H9 (cell line): ENCODE measurements around the gene MGMT. TPM values are rescaled to one million over a fixed set of nuclear protein-coding genes. Genes with fewer than 3 reads are reported as not detected.

ENCODE experiments used
- DNase-seq: peaks from one replicate; pipeline ENCODE4 v3.0.0-alpha.2; 2017
- H2AFZ ChIP-seq: one replicate; pipeline ENCODE4 v1.6.1; 2013; ENCODE audit warnings: mild to moderate bottlenecking, low read length, control low read depth, moderate library complexity
- H2AK5ac ChIP-seq: 2 replicates; pipeline ENCODE4 v1.6.1; 2013; ENCODE audit warnings: low read length, control low read depth, mixed read lengths; ENCODE audit not compliant: insufficient read length
- H2BK120ac ChIP-seq: one replicate; pipeline ENCODE4 v1.6.1; 2013; ENCODE audit warnings: low read depth, mild to moderate bottlenecking, low read length, control low read depth, inconsistent platforms; ENCODE audit not compliant: poor library complexity, severe bottlenecking
- H2BK12ac ChIP-seq: 2 replicates; pipeline ENCODE4 v1.6.1; 2013; ENCODE audit warnings: low read length, control low read depth, mixed read lengths, low read depth; ENCODE audit not compliant: insufficient read length
- H2BK15ac ChIP-seq: 2 replicates; pipeline ENCODE4 v1.6.1; 2013; ENCODE audit warnings: low read depth, low read length, control low read depth
- H2BK20ac ChIP-seq: one replicate; pipeline ENCODE4 v1.6.1; 2013; ENCODE audit warnings: low read depth, mild to moderate bottlenecking, low read length, control low read depth, inconsistent platforms; ENCODE audit not compliant: poor library complexity, severe bottlenecking
- H2BK5ac ChIP-seq: 2 replicates; pipeline ENCODE4 v1.6.1; 2013; ENCODE audit warnings: low read length, control low read depth, mixed read lengths; ENCODE audit not compliant: insufficient read length
- H3K14ac ChIP-seq: 2 replicates; pipeline ENCODE4 v1.6.1; 2013; ENCODE audit warnings: low read length, control low read depth; ENCODE audit not compliant: insufficient read depth
- H3K18ac ChIP-seq: 2 replicates; pipeline ENCODE4 v1.6.1; 2013; ENCODE audit warnings: low read depth, mild to moderate bottlenecking, mixed read lengths, low read length, control low read depth; ENCODE audit not compliant: insufficient read length
- H3K23ac ChIP-seq: 2 replicates; pipeline ENCODE4 v1.6.1; 2013; ENCODE audit warnings: low read length, control low read depth, mixed read lengths, low read depth; ENCODE audit not compliant: insufficient read length
- H3K23me2 ChIP-seq: 2 replicates; pipeline ENCODE4 v1.6.1; 2013; ENCODE audit warnings: low read depth, mild to moderate bottlenecking, mixed read lengths, low read length, control low read depth; ENCODE audit not compliant: insufficient read length, poor library complexity, severe bottlenecking
- H3K27ac ChIP-seq: 2 replicates; pipeline ENCODE4 v1.5.1; 2013; ENCODE audit warnings: low read length, control low read depth, mixed read lengths, low read depth; ENCODE audit not compliant: insufficient read length
- H3K27me3 ChIP-seq: 2 replicates; pipeline ENCODE4 v1.6.1; 2013; ENCODE audit warnings: low read length, control low read depth, inconsistent platforms; ENCODE audit not compliant: insufficient read depth
- H3K4ac ChIP-seq: 2 replicates; pipeline ENCODE4 v1.6.1; 2013; ENCODE audit warnings: low read depth, mild to moderate bottlenecking, control low read depth, inconsistent platforms, low read length, moderate library complexity
- H3K4me1 ChIP-seq: 2 replicates; pipeline ENCODE4 v1.6.1; 2013; ENCODE audit warnings: low read length, control low read depth, inconsistent platforms; ENCODE audit not compliant: insufficient read depth
- H3K4me2 ChIP-seq: 2 replicates; pipeline ENCODE4 v1.6.1; 2013; ENCODE audit warnings: low read length, control low read depth, mixed read lengths; ENCODE audit not compliant: insufficient read length, insufficient read depth
- H3K56ac ChIP-seq: 2 replicates; pipeline ENCODE4 v1.6.1; 2013; ENCODE audit warnings: low read depth, mild to moderate bottlenecking, mixed read lengths, low read length, control low read depth; ENCODE audit not compliant: insufficient read length
- H3K79me1 ChIP-seq: 2 replicates; pipeline ENCODE4 v1.6.1; 2013; ENCODE audit warnings: low read depth, mild to moderate bottlenecking, moderate library complexity, low read length, control low read depth, inconsistent platforms; ENCODE audit not compliant: insufficient read depth, poor library complexity, severe bottlenecking
- H3K79me2 ChIP-seq: 2 replicates; pipeline ENCODE4 v1.6.1; 2013; ENCODE audit warnings: low read length, control low read depth, inconsistent platforms; ENCODE audit not compliant: insufficient read depth
- H3K9ac ChIP-seq: 2 replicates; pipeline ENCODE4 v1.6.1; 2013; ENCODE audit warnings: low read length, control low read depth, mixed read lengths; ENCODE audit not compliant: insufficient read length; ENCODE audit errors: extremely low read depth
- H3K9me3 ChIP-seq: one replicate; pipeline ENCODE4 v1.6.1; 2013; ENCODE audit warnings: low read depth, low read length, inconsistent platforms; ENCODE audit not compliant: control insufficient read depth
- H3T11ph ChIP-seq: one replicate; pipeline ENCODE4 v1.6.1; 2013; ENCODE audit warnings: mild to moderate bottlenecking, low read length, control low read depth, inconsistent platforms
- H4K20me1 ChIP-seq: one replicate; pipeline ENCODE4 v1.6.1; 2013; ENCODE audit not compliant: control insufficient read depth, insufficient read length, insufficient read depth
- H4K5ac ChIP-seq: 2 replicates; pipeline ENCODE4 v1.6.1; 2013; ENCODE audit warnings: low read depth, mild to moderate bottlenecking, mixed read lengths, low read length, control low read depth; ENCODE audit not compliant: insufficient read length
- H4K8ac ChIP-seq: replicated peaks from 2 replicates; pipeline ENCODE4 v1.6.1; 2013; ENCODE audit warnings: low read length, control low read depth, mixed read lengths, low read depth; ENCODE audit not compliant: insufficient read length
- H4K91ac ChIP-seq: 2 replicates; pipeline ENCODE4 v1.6.1; 2013; ENCODE audit warnings: low read depth, mild to moderate bottlenecking, moderate library complexity, mixed read lengths, low read length, control low read depth; ENCODE audit not compliant: insufficient read length
- H3K27ac Mint-ChIP-seq, 3 experiments: 2 replicates in 2 of 3; 3 replicates in 1 of 3; pipeline ENCODE4 v1.8.0; 2020 to 2021; ENCODE audit warnings: mixed read lengths in 3 of 3, mild to moderate bottlenecking in 1 of 3, moderate library complexity in 1 of 3
- H3K27me3 Mint-ChIP-seq: 2 replicates; pipeline ENCODE4 v1.8.0; 2021; ENCODE audit warnings: low read depth, mild to moderate bottlenecking, moderate library complexity, mixed read lengths
- H3K36me3 Mint-ChIP-seq, 3 experiments: 2 replicates in 2 of 3; 3 replicates in 1 of 3; pipeline ENCODE4 v1.8.0; 2020 to 2021; ENCODE audit warnings: low read depth in 3 of 3, mixed read lengths in 3 of 3; ENCODE audit not compliant: insufficient read depth in 1 of 3
- H3K4me1 Mint-ChIP-seq, 2 experiments: 2 replicates each; pipeline ENCODE4 v1.8.0; 2020; ENCODE audit warnings: mixed read lengths in 2 of 2
- H3K4me3 Mint-ChIP-seq, 2 experiments: 2 replicates in 1 of 2; 3 replicates in 1 of 2; pipeline ENCODE4 v1.8.0; 2020 to 2021; ENCODE audit warnings: mild to moderate bottlenecking in 2 of 2, mixed read lengths in 2 of 2, moderate library complexity in 1 of 2
- H3K9me3 Mint-ChIP-seq, 2 experiments: 2 replicates in 1 of 2; 3 replicates in 1 of 2; pipeline ENCODE4 v1.8.0; 2020; ENCODE audit warnings: mild to moderate bottlenecking in 2 of 2, mixed read lengths in 2 of 2, moderate library complexity in 1 of 2
- WGBS: extraction: QIAGEN DNeasy Blood & Tissue Kit; methylation state at CpG from one replicate; pipeline ENCODE4 v1.1.7; 2013; ENCODE audit warnings: missing lambda C conversion rate, low lambda C conversion rate, mixed read lengths; ENCODE audit not compliant: insufficient read length; ENCODE audit errors: extremely low coverage; 5-methylcytosine and 5-hydroxymethylcytosine counted together
- total RNA-seq: library from RNA; stranded (reverse); gene quantifications from 2 replicates; pipeline ENCODE4 v1.2.1, GENCODE V29; 2021
- TF ChIP-seq, protein P1 (sequence below): fragments of 200-600 bp; sonication (generic); conservative IDR thresholded peaks from 3 replicates; pipeline ENCODE4 v1.8.0; 2021; ENCODE audit warnings: antibody characterized with exemption, mild to moderate bottlenecking

The MGMT gene
- total RNA-seq, 1 experiment from 2014 or later: 18.4 TPM

DNA sequence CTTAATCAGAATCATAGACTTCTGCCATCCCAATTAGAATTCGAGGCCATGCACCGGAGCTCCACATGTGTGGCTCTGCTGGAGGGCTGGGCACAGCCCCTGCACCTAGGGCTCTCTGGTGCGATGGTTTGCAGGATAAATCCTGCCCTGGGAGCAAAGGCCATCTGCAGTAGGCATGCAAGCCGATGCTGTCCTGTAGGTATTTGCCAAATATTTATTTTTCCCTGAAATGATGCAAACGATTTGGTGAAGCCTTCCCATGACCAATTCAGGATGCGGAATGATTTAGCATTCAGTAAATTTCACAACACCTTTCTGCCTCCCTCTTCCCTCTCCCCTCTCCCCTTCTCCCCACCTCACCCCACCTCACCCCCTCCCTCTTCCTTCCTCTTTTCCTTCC, 326.4 kb downstream of the MGMT start:
- Mint-ChIP-seq H3K4me1 (0 out of 4 replicates have a peak, but pooled peaks cover 0 to 2% of the 10 kb centered on the region in 2 experiments), H3K9me3 (peaks cover 0 to 3% of the 10 kb centered on the region in 2 experiments; a peak in 1 of 5 replicates), H3K27ac (no peak overlapping the region; a peak in 1 of 7 replicates), H3K4me3 (no peak overlapping the region), H3K36me3 (no peaks in the 10 kb centered on the region), H3K27me3 (no peaks in the 10 kb centered on the region)
- Histone ChIP-seq H3K9me3 (no peaks in the 10 kb centered on the region), H3K79me2 (no peaks in the 10 kb centered on the region), H2BK15ac (no peak overlapping the region), H3T11ph (no peak overlapping the region), H3K4me1 (no peaks in the 10 kb centered on the region), H2BK12ac (no peak overlapping the region), H2AK5ac (no peak overlapping the region), H4K8ac (no peak overlapping the region), H2BK5ac (no peak overlapping the region), H3K23me2 (no peaks in the 10 kb centered on the region), H3K14ac (no peak overlapping the region), H3K56ac (no peak overlapping the region), H3K9ac (no peak overlapping the region), H4K20me1 (no peaks in the 10 kb centered on the region), H2BK20ac (no peak overlapping the region), H2BK120ac (no peak overlapping the region), H3K23ac (no peak overlapping the region), H4K5ac (no peak overlapping the region), H4K91ac (no peak overlapping the region), H3K4ac (no peak overlapping the region), H3K27ac (no peak overlapping the region), H3K27me3 (no peaks in the 10 kb centered on the region), H3K18ac (no peak overlapping the region), H3K4me2 (no peak overlapping the region), H3K79me1 (no peaks in the 10 kb centered on the region), H2AFZ (no peak overlapping the region)
- TF ChIP-seq, protein P1, sequence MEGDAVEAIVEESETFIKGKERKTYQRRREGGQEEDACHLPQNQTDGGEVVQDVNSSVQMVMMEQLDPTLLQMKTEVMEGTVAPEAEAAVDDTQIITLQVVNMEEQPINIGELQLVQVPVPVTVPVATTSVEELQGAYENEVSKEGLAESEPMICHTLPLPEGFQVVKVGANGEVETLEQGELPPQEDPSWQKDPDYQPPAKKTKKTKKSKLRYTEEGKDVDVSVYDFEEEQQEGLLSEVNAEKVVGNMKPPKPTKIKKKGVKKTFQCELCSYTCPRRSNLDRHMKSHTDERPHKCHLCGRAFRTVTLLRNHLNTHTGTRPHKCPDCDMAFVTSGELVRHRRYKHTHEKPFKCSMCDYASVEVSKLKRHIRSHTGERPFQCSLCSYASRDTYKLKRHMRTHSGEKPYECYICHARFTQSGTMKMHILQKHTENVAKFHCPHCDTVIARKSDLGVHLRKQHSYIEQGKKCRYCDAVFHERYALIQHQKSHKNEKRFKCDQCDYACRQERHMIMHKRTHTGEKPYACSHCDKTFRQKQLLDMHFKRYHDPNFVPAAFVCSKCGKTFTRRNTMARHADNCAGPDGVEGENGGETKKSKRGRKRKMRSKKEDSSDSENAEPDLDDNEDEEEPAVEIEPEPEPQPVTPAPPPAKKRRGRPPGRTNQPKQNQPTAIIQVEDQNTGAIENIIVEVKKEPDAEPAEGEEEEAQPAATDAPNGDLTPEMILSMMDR: no peak
- no CpG with 5 or more reads among the region's 6 CpGs for WGBS
- no peak for DNase-seq
